ENCODE results near the gene TMEM217.
"Not testable (repeated sequence)": the region's sequence is repeated elsewhere in the genome, so short reads cannot be mapped to it uniquely, and the experiment has no call there.

Gene TMEM217

GRCh38 chr6:37257634-37258404 is at the start of gene TMEM217, which contains the start of gene TBC1D22B:
TMEM217 (minus strand) TSS chr6:37258144; CDS start chr6:37219030, 39,114 bp downstream.
TBC1D22B (plus strand) TSS chr6:37257772; CDS start chr6:37257918, 146 bp downstream.
- DNase-seq (ENCODE audit: low read depth, low spot score): peak; percentile 98

DNA sequence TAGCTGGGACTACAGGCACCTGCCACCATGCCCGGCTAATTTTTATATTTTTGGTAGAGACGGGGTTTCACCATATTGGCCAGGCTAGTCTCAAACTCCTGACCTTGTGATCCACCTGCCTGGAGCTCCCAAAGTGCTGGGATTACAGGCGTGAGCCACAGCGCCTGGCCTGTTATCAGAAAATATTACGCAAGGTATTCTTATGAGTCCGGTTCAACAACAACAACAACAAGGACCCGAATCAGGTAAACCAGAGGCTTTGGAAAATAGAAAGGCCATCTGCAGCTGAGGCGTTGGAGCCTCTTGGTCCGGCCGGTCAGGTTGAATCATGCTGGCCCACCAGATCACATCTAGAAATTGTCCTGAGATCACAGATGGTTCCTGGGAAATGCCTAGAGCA is 49.5 kb upstream of the TMEM217 start:
- DNase-seq (ENCODE audit: low read depth, low spot score): not testable (repeated sequence)

DNA sequence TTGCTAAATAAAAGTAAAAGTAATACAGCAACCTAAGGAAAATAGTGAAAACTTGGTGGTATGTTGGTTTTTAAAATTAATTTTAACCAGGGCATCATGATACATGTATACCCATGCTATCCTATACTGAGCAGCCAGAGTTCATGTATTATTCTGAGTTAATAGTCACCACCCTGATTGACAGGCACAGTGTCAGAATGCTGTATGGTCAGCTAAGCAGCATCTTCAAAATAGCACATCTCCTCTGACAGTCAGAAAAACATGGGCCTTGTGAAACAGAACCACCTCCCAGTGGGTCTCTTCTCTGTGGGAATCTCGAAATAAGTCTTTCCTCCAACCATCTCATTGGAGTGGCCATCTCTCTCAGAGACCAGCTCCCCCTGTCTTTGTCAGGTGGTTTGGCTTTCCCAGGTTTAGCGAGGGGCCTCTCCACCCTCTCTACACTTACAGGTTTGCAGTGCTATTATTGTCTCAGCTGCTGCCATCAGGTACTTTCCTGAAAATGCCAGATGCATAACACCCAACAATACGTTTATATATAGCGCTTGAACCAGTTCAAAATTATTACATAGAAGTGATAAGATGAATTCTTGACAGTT is 48.8 kb upstream of the TMEM217 start:
- no peak for DNase-seq (ENCODE audit: low read depth, low spot score)

GRCh38 chr6:37305841-37306425 is 48.0 kb upstream of the TMEM217 start:
- DNase-seq (ENCODE audit: low read depth, low spot score): no peak

DNA sequence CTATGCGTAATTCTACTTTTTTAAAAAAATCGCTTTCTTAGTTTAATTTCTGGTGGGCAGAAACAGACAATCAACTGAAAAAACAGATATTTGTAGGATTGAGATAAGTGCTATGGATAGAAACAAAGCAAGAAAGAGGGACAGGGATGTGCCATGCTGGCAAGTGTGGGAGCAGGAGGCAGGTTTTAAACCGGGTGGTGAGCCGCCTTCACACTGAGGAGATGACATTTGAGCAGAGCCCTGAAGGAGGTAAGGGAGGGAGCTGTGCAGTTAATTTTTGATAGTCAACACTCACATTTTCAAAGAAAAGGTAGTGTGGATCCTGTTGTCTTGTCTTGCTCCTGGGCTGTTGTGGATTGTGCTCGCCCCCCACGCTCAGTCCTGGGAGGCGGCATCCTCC is 46.8 kb upstream of the TMEM217 start:
- DNase-seq (ENCODE audit: low read depth, low spot score): no peak

DNA sequence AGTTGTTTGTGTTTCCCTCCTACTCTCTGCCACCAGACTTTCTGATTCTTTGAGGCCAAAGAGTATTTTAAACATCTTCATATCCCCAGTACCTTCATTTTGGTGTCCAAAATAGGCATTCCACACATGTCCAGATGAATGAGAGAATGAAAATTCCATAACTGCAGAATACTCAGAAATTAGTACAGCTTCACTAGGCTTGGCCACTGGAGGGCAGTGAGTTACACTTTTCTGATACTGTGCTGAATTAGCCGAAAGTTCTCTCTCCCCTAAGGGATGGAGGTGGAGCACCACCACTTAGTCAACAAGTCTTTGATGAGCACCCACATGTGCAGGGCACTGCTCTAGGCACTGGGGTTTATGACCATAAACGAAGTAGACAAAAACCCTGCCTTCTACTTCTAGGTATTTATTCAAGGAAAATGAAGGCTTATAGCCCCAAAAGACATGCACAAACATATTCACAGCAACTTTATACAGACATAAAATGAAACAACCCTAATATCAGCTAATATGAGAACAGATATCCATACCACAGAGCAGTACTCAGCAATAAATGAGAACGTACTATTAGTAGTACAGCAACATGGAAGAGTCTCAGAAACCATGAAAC is 46.1 kb upstream of the TMEM217 start:
- DNase-seq (ENCODE audit: low read depth, low spot score): no peak

GRCh38 chr6:37303091-37303660 is 45.2 kb upstream of the TMEM217 start:
- no peak for DNase-seq (ENCODE audit: low read depth, low spot score)

DNA sequence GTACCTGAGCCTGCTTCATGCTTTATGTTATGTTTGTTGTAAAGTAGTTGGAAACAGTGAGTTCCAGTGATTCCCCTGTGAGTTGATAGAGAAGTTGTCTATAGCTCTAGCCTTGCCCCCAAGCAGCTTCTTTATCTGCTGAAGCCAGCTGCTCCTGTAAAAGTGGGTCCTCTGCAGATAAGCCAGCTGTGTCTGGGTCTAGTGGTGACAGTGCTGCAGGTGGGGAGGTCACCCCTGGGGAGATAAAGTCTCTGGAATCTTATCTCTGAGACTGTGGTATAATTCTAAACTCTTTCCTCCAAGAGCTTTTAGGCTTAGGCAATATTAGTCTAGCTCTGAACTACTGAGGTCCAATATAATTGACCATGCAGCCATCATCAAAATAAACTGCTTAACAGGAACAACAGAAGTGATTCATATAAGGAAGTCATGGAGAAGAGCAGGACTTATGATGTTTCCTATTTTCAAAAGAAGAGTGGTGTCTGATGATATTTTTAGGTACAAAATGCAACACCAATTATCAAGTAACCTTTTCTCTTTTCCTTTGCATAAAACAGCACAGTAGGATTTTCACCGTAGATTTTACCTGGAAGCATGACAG is 44.2 kb upstream of the TMEM217 start:
- no peak for DNase-seq (ENCODE audit: low read depth, low spot score)

DNA sequence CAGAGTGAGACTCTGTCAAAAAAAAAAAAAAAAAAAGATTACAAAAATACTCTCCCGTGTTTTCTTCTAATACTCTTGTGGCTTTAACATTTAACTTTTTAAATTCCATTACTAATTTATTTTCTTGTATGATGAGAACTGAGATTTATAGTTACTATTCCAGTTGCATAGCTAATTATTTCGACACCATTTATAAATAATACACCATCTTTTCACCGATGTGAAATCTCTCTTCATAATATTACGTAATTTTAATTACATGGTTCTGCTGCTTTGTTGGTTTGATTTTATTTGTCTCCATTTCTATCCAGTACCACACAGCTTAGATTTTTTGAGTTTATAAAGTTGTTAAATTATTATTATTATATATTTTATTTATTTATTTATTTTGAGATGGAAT is 42.0 kb upstream of the TMEM217 start:
- DNase-seq (ENCODE audit: low read depth, low spot score): no peak

GRCh38 chr6:37298958-37299357 is 41.0 kb upstream of the TMEM217 start:
- DNase-seq (ENCODE audit: low read depth, low spot score): no peak

- DNase-seq (ENCODE audit: low read depth, low spot score): not testable (repeated sequence)
These were observed 39.7 kb upstream of the TMEM217 start for GRCh38 chr6:37297637-37298036.

DNA sequence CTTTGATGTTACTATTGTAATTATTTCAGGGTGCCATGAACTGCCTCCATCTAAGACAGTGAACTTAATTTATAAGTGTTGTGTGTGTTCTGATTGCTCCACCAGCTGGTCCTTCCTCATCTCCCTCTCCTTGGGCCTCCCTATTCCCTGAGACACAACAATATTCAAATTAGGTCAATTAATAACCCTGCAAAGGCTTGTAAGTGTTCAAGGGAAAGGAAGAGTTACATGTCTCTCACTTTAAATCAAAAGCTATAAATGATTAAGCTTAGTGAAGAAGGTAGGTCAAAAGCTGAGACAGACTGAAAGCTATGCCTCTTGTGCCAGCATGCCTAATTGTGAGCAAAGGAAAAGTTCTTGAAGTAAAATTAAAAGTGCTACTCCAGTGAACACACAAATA is 35.5 kb upstream of the TMEM217 start:
- DNase-seq (ENCODE audit: low read depth, low spot score): no peak

- DNase-seq (ENCODE audit: low read depth, low spot score): no peak
These were observed 32.0 kb upstream of the TMEM217 start for GRCh38 chr6:37289931-37290330.

DNA sequence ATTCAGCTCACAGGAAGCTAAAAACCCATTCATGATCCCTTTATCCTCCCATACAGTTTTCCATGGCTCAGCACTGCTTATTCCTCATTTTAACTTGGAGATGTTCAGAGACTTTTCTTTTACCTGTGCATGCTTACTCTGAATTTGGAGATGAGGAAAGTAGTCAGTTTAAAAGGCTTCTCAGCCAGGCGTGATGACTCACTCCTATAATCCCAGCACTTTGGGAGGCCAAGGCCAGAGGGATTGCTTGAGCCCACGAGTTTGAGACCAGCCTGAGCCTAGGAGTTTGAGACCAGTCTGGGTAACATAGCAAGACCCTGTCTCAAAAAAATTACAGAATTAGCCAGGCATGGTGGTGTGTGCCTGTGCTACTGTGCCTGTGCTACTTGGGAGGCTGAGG is 30.3 kb upstream of the TMEM217 start:
- no peak for DNase-seq (ENCODE audit: low read depth, low spot score)

DNA sequence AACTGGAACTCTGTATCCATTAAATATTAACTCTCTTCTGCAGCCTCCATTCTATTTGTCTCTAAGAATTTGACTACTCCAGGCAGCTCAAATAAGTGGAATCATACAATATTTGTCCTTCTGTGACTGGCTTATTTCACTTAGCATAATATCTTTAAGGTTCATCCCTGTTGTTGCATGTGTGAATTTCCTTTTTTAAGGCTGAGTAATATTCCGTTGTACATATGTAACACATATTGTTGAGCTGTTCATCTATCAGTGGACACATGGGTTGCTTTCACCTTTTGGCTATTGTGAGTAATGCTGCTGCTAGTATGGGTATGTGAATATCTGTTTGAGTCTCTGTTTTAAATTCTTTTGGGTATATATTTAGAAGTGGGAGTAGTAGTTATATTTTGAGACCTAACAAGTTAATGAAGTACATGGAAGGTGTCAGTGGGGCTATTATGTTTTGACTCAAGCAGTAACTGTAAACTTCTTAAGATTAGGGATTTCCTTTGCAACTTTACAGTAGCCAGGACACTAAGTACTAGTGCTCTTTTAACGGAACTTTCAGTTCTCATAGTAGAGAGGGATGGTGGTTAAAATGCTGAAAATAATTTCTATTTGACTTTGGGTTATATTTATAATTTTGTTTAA is 29.7 kb upstream of the TMEM217 start:
- DNase-seq (ENCODE audit: low read depth, low spot score): no peak

GRCh38 chr6:37285861-37286311 is 27.9 kb upstream of the TMEM217 start:
- DNase-seq (ENCODE audit: low read depth, low spot score): no peak

DNA sequence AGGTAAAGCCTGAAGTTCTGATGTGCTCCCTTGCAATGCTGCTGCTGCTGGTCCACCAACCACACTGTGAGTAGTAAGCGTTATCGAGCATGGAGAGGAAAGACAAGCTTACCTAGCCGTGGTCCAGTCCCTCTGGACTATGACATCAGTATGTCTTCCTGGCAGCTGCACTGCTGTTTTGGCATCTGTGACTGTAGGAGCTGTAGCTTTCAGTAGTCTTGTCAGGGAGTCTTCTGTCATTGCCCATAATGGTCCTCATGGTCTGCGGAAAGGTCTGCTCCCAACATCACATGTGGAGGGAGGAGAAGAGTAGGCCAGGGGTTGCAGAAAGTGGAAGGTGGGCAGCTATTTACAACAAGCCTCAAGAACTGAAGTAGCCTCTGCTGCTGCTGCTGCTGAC is 26.8 kb upstream of the TMEM217 start:
- no peak for DNase-seq (ENCODE audit: low read depth, low spot score)

- DNase-seq (ENCODE audit: low read depth, low spot score): no peak
These were observed 25.8 kb upstream of the TMEM217 start for GRCh38 chr6:37283671-37284151.

GRCh38 chr6:37283268-37283667 is 25.3 kb upstream of the TMEM217 start:
- DNase-seq (ENCODE audit: low read depth, low spot score): no peak

DNA sequence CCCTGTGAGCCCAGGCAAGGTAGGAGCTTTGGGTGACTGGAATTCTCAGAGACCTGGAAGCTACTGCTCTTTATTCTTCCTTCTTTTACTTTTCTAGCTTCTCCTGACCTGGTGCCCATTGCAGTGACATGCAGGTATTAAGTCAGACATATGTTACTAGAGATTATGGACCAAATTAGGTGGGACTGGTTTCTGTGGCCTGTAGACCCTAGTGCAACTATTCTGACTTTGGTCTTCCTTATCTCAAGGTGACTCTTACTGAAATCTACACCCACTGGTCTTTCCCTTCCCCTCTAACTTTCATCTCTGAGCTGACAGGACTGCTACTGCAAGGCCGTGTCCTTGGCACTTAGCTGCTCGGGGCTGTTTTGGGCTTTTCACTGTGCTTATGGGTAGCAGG is 24.4 kb upstream of the TMEM217 start:
- DNase-seq (ENCODE audit: low read depth, low spot score): no peak

All from ELF-1 (cell line).